Testis (tissue), 3 donors: ENCODE measurements around the gene NOX5. TPM values are rescaled to one million over a fixed set of nuclear protein-coding genes. Genes with fewer than 3 reads are reported as not detected.

Source experiments
- DNase-seq: peaks from one replicate; pipeline ENCODE4 v3.0.0-alpha.2; 2019
- H3K27ac ChIP-seq, 2 donors: fragments of 200-600 bp; sonication (generic); one replicate each; pipeline ENCODE4 v1.5.1; 2019
- H3K27me3 ChIP-seq: fragments of 200-600 bp; sonication (generic); one replicate; pipeline ENCODE4 v1.5.1; 2019
- H3K36me3 ChIP-seq: fragments of 200-600 bp; sonication (generic); one replicate; pipeline ENCODE4 v1.5.1; 2017; ENCODE audit warnings: low read depth; ENCODE audit errors: missing control alignments
- H3K4me1 ChIP-seq: fragments of 200-600 bp; sonication (generic); one replicate; pipeline ENCODE4 v1.5.1; 2019
- H3K4me3 ChIP-seq, 2 donors: fragments of 200-600 bp; sonication (generic); one replicate each; pipeline ENCODE4 v1.5.1; 2017 to 2019
- H3K9me3 ChIP-seq: fragments of 200-600 bp; sonication (generic); one replicate; pipeline ENCODE4 v1.5.1; 2017
- CTCF ChIP-seq, 3 experiments: fragments of 450-650 bp in 2 of 3; fragments of 200-600 bp in 1 of 3; sonication (generic) in 1 of 3; IDR thresholded peaks; one replicate each; pipeline ENCODE4 v1.5.1; 2016 to 2019; ENCODE audit warnings: antibody characterized with exemption in 3 of 3, mild to moderate bottlenecking in 2 of 3, moderate library complexity in 1 of 3
- POLR2A ChIP-seq: fragments of 450-650 bp; IDR thresholded peaks from one replicate; pipeline ENCODE4 v1.6.1; 2017; ENCODE audit warnings: antibody characterized with exemption, mild to moderate bottlenecking, moderate library complexity
- WGBS, 2 donors: methylation state at CpG; one replicate each; pipeline ENCODE4 v1.1.5; 2018; 5-methylcytosine and 5-hydroxymethylcytosine counted together
- intact Hi-C: fragments of 100-400 bp; cut with DNase I; formaldehyde crosslinking; loops from one replicate; pipeline ENCODE4 v1.15.1; 2023; ENCODE audit warnings: low total_unique reads
- polyA plus RNA-seq: library from polyadenylated mRNA; stranded (reverse); fragments of 350-450 nt; fragmentation: Illumina TruSeq; extraction: RNeasy Lipid Tissue Mini Kit (QIAGEN cat#74804); gene quantifications from one replicate; pipeline ENCODE4 v1.2.3, GENCODE V29; 2014; ENCODE audit warnings: low read depth, low replicate concordance; ENCODE audit not compliant: insufficient read depth
- total RNA-seq, 2 donors: library from RNA; depleted of rRNA; stranded (reverse); fragments of >200 nt; gene quantifications; one replicate each; pipeline ENCODE4 v1.2.3, GENCODE V29; 2016

The NOX5 gene
- total and polyA plus RNA-seq, 3 donors from 2014 or later = 7.9 to 12.2 (median 10.7) TPM

- Histone ChIP-seq H3K27ac (no peak overlapping the region), H3K36me3 (no peaks in the 10 kb centered on the region), H3K4me3 (no peak overlapping the region), H3K4me1 (no peaks in the 10 kb centered on the region), H3K27me3 (no peaks in the 10 kb centered on the region), H3K9me3 (no peaks in the 10 kb centered on the region)
- intact Hi-C loops = no loop called here
- 69 to 74% methylated on average over 12 of the region's 12 CpGs for WGBS, 2 donors
- no peak for TF ChIP-seq POLR2A
- TF ChIP-seq CTCF (IDR thresholded peaks at IDR 0.05) = no peak
- no peak for DNase-seq
Measured at GRCh38 chr15:69104050-69104750, 89.7 kb downstream of the NOX5 start.

- no peaks in the 10 kb centered on the region for H3K9me3 ChIP-seq
- WGBS, 2 donors = 97 to 98% methylated on average over 3 of the region's 3 CpGs
- H3K27me3 ChIP-seq = no peaks in the 10 kb centered on the region
- intact Hi-C loops = no loop called here
- DNase-seq = no peak
- no peaks in the 10 kb centered on the region for H3K36me3 ChIP-seq
- no peaks in the 10 kb centered on the region for H3K4me1 ChIP-seq
- H3K4me3 ChIP-seq = no peak overlapping the region
- no peak overlapping the region for H3K27ac ChIP-seq
- TF ChIP-seq CTCF (IDR thresholded peaks at IDR 0.05) (no peak), POLR2A (no peak)
Measured at GRCh38 chr15:69105451-69105985, 91.0 kb downstream of the NOX5 start.

GRCh38 chr15:69107025-69107620 is 92.6 kb downstream of the NOX5 start:
- no peaks in the 10 kb centered on the region for H3K27me3 ChIP-seq
- intact Hi-C loops = no loop called here
- DNase-seq = no peak
- H3K4me1 ChIP-seq = no peaks in the 10 kb centered on the region
- no peak overlapping the region for H3K4me3 ChIP-seq
- 81 to 83% methylated on average over 4 of the region's 4 CpGs for WGBS, 2 donors
- H3K36me3 ChIP-seq = no peaks in the 10 kb centered on the region
- TF ChIP-seq POLR2A = no peak
- no peak for TF ChIP-seq CTCF (IDR thresholded peaks at IDR 0.05)
- no peaks in the 10 kb centered on the region for H3K9me3 ChIP-seq
- H3K27ac ChIP-seq = no peak overlapping the region

Other genes with a start within 250 kb of the NOX5 start
- 10 to 100 TPM; 32.9 to 41.3 TPM for gene ANP32A, start 193.8 kb upstream of the NOX5 start, total RNA-seq
- 49.5 TPM for gene ANP32A, start 193.8 kb upstream of the NOX5 start, polyA plus RNA-seq
- gene SPESP1, start 84.2 kb upstream of the NOX5 start, total RNA-seq = 10 to 100 TPM; 50.4 to 67.1 TPM
- 67.6 TPM for gene SPESP1, start 84.2 kb upstream of the NOX5 start, polyA plus RNA-seq
- gene GLCE, start 145.9 kb downstream of the NOX5 start, total RNA-seq = 10 to 100 TPM; 15.5 to 18.0 TPM
- 10.2 TPM for gene GLCE, start 145.9 kb downstream of the NOX5 start, polyA plus RNA-seq